ENCODE results near the gene CCL3. TPM values are rescaled to one million over a fixed set of nuclear protein-coding genes. Genes with fewer than 3 reads are reported as not detected.

The CCL3 gene
- total and polyA plus RNA-seq, 7 donors = 0.06 to 3.6 (median 0.27) TPM; not detected in 1

- no peaks in the 10 kb centered on the region for H3K4me1 ChIP-seq
- intact Hi-C loops (cut with DNase I) = no loop called here
- WGBS, 3 donors = 74 to 80% (median 78%) methylated on average over 6 of the region's 6 CpGs
- TF ChIP-seq CTCF (IDR thresholded peaks at IDR 0.05) = no peak
- H3K36me3 ChIP-seq (ENCODE audit: insufficient read depth in 1 of 2, low read depth in 1 of 2) = no peaks in the 10 kb centered on the region
- ATAC-seq (no peak), DNase-seq (no peak)
- no peak overlapping the region for H3K27ac ChIP-seq
- no peak overlapping the region for H3K4me3 ChIP-seq
- H3K27me3 ChIP-seq (ENCODE audit: insufficient read depth in 3 of 3, low read length in 2 of 3) = no peaks in the 10 kb centered on the region
- H3K9me3 ChIP-seq = no peaks in the 10 kb centered on the region
Observed at GRCh38 chr17:36066365-36066985, 23.5 kb downstream of the CCL3 start.

DNA sequence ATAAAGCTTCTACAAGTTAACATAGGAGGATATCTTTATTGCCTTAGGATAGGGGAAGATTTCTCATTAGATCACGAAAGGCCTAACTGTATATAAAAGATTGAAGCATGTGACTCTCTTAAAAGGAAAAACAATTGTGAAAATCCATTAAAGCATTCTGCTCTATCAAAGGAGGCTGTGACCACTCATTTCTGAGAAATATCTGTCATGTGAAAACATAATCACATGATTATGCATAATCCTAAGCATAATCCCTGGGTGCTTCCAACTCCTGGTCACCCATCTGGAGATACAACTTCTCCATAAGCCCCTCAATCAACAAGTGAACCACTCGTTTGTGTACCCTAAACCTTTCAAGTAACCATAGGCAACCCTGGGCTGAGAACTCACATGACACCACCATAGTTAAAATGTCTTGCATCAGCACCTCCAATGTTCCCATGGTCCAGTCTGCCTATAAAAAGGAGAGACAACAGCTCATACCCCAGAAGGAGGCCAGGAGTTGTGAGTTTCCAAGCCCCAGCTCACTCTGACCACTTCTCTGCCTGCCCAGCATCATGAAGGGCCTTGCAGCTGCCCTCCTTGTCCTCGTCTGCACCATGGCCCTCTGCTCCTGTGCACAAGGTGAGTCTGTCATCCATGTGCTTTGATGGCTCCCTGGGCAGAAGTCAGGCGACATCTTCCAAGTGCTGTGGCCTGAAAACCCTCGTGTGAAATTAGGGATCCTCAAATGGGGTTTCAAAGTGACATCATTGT lies 26.0 kb downstream of the CCL3 start, which contains the start of gene CCL18:
Gene CCL18 (plus strand): TSS at position 487 of the 756 bp plus-strand sequence. CDS start 71 bp downstream, at position 558.
- no peak for TF ChIP-seq CTCF (IDR thresholded peaks at IDR 0.05)
- 67 to 68% (median 68%) methylated on average over 5 of the region's 5 CpGs for WGBS, 3 donors
- intact Hi-C loops (cut with DNase I) = no loop called here

GRCh38 chr17:36060816-36061215 lies 29.1 kb downstream of the CCL3 start:
- no peak overlapping the region for H3K4me3 ChIP-seq
- no peak overlapping the region for H3K27ac ChIP-seq
- 69 to 83% (median 80%) methylated on average over 2 of the region's 2 CpGs for WGBS, 3 donors
- H3K27me3 ChIP-seq (ENCODE audit: insufficient read depth in 3 of 3, low read length in 2 of 3) = no peaks in the 10 kb centered on the region
- no peak for TF ChIP-seq CTCF (IDR thresholded peaks at IDR 0.05)
- ATAC-seq (no peak), DNase-seq (no peak)
- H3K9me3 ChIP-seq = no peaks in the 10 kb centered on the region
- intact Hi-C loops (cut with DNase I) = no loop called here
- H3K4me1 ChIP-seq = no peaks in the 10 kb centered on the region
- no peaks in the 10 kb centered on the region for H3K36me3 ChIP-seq (ENCODE audit: insufficient read depth in 1 of 2, low read depth in 1 of 2)

More for the DNA sequence above, 26.0 kb downstream of the CCL3 start, which contains the start of gene CCL18:
- Histone ChIP-seq H3K36me3 (ENCODE audit: insufficient read depth in 1 of 2, low read depth in 1 of 2) (no peaks in the 10 kb centered on the region), H3K4me3 (no peak within 1 kb of the TSS), H3K9me3 (no peaks in the 10 kb centered on the region), H3K4me1 (no peaks in the 10 kb centered on the region), H3K27me3 (ENCODE audit: insufficient read depth in 3 of 3, low read length in 2 of 3) (no peaks in the 10 kb centered on the region), H3K27ac (no peak within 1 kb of the TSS)
- ATAC-seq = no peak
- DNase-seq = no peak

GRCh38 chr17:36059406-36059805 lies 30.5 kb downstream of the CCL3 start:
- intact Hi-C loops (cut with DNase I) = no loop called here
- H3K9me3 ChIP-seq = no peaks in the 10 kb centered on the region
- TF ChIP-seq CTCF (IDR thresholded peaks at IDR 0.05) = no peak
- H3K4me3 ChIP-seq = no peak overlapping the region
- no peaks in the 10 kb centered on the region for H3K4me1 ChIP-seq
- 82 to 90% (median 88%) methylated on average over 7 of the region's 7 CpGs for WGBS, 3 donors
- H3K36me3 ChIP-seq (ENCODE audit: insufficient read depth in 1 of 2, low read depth in 1 of 2) = no peaks in the 10 kb centered on the region
- no peak overlapping the region for H3K27ac ChIP-seq
- no peak for DNase-seq
- no peak for ATAC-seq
- no peaks in the 10 kb centered on the region for H3K27me3 ChIP-seq (ENCODE audit: insufficient read depth in 3 of 3, low read length in 2 of 3)
